CD1c-positive myeloid dendritic cell (primary cell): ENCODE data around the gene NXPH3.

ENCODE experiments used
- DNase-seq: peaks from one replicate; pipeline ENCODE4 v3.0.0-alpha.2; 2016; ENCODE audit errors: extremely low spot score

NXPH3 gene

DNA sequence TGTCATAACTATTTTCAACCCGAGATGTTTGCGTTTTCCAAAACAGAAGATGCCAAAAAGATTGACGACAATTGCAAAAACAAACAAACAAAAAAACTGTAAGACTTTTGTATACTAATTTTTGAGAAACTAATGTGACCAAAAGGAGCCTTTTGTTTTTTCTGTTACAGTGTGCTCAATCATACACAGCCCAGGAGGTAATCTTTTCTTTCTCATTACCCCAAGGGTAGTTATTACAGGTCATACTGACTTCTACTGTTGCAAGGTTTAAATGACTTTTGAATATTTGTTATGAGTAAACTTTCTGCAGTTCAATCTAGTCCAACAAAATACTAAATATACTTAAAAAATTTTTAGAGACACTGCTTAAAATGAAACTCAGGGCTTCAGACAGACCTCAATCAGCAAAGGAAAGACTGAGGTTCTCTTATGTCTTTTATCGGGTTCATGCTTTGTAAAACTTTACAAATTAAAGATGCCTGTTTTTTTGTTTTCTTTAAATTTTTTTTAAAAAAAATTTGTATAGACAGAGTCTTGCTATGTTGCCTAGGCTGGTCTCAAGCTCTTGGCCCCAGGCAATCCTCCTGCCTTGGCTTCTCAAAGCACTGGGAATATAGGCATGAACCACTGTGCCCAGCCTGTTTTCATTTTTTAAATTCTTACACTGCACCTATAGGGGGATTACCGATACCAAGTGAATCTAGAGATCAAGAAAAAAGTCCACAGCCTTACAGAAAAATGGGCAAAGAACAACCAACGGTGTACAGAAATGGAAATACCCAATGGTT lies 54.6 kb downstream of the NXPH3 start:
- DNase-seq: no peak

DNA sequence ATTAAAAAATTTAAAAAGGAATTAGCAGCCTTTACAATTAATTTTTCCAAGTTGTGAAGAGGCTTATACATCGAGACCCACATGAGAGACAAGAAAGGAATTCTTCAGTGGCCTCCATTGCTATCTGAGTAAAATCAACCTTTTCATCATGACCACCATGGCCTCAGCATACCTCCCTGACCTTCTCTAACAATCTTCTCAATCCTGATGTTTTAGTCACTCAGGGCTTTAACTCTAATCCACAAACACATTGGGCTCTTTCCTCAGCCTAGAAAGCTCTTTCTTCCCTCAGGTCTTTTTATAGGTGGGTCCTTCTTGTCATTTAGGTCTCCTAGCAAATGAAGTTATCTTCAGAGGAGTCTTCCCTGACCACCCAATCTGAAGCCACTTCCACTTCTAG lies 55.8 kb downstream of the NXPH3 start:
- no peak for DNase-seq
